ENCODE results near the gene SPINDOC. TPM values are rescaled to one million over a fixed set of nuclear protein-coding genes. Genes with fewer than 3 reads are reported as not detected.

Gene SPINDOC
- total RNA-seq, 1 experiment from 2014 or later: 49.7 TPM

DNA sequence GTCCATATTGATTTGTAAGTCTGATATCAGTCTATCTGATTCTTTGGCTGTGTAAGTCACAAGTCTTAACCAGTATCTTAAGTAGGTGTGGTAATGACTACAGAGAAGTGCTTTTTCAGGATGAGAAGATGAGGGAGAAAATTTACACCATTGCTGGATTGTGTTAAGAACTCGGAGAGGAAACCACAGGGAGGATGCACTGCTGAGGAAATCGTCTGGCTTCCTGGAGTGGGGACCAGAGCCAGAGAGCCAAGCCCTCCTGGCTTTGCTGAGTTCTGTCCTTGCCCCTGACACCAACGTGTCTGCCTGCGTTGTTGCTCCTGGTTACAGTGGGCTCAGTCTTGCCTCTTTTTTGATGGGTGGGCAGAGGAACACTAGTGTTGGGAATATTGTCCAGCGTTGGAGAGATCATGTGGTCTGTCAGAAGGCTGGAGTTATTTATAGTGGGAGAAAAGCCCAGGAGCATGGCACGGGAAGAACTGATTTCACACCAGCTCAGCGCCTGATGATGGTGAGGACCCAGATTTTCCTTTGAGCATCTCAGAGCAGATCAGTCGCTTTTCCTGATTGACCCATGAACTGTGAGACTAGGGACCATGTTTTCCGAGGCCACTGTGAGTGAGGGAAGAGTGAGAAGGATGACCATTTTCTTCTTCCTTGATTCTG, 55.3 kb downstream of the SPINDOC start:
- CTCF ChIA-PET: no interaction called here
- peaks cover 62% of the 10 kb centered on the region for H4K20me1 ChIP-seq (ENCODE audit: insufficient read depth)
- no peak for DNase-seq
- POLR2A ChIA-PET (ENCODE audit: unreplicated experiment): no interaction called here
- H3K79me2 ChIP-seq (ENCODE audit: low read depth): peaks cover 79% of the 10 kb centered on the region
- intact Hi-C loops (cut with micrococcal nuclease; ENCODE audit: unreplicated experiment): no loop called here
- BruUV-seq (replicated peaks): no TSS peak
- peak overlapping the region; percentile 59 for H3K4me2 ChIP-seq
- H3K27ac ChIP-seq: peak overlapping the region; percentile 61
- H3K36me3 ChIP-seq (ENCODE audit: low read depth): no peaks in the 10 kb centered on the region
- H3K9me3 ChIP-seq (ENCODE audit: insufficient read depth, low read depth): no peaks in the 10 kb centered on the region
- peaks cover 51% of the 10 kb centered on the region for H3F3A ChIP-seq (ENCODE audit: insufficient read depth, low read depth)
- peaks cover 82% of the 10 kb centered on the region for H3K4me1 ChIP-seq (replicated peaks; ENCODE audit: insufficient read depth)
- H2AFZ ChIP-seq: no peak overlapping the region
- no peak overlapping the region for H3K4me3 ChIP-seq
- no peaks in the 10 kb centered on the region for H3K27me3 ChIP-seq (ENCODE audit: insufficient read depth, low read depth)
- H3K9me2 ChIP-seq (ENCODE audit: insufficient read depth): no peaks in the 10 kb centered on the region
- TF ChIP-seq, protein P1, sequence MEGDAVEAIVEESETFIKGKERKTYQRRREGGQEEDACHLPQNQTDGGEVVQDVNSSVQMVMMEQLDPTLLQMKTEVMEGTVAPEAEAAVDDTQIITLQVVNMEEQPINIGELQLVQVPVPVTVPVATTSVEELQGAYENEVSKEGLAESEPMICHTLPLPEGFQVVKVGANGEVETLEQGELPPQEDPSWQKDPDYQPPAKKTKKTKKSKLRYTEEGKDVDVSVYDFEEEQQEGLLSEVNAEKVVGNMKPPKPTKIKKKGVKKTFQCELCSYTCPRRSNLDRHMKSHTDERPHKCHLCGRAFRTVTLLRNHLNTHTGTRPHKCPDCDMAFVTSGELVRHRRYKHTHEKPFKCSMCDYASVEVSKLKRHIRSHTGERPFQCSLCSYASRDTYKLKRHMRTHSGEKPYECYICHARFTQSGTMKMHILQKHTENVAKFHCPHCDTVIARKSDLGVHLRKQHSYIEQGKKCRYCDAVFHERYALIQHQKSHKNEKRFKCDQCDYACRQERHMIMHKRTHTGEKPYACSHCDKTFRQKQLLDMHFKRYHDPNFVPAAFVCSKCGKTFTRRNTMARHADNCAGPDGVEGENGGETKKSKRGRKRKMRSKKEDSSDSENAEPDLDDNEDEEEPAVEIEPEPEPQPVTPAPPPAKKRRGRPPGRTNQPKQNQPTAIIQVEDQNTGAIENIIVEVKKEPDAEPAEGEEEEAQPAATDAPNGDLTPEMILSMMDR (conservative IDR thresholded peaks at IDR 0.05): no peak
- no peak for TF ChIP-seq EZH2 (IDR thresholded peaks at IDR 0.05; ENCODE audit: low read depth)

DNA sequence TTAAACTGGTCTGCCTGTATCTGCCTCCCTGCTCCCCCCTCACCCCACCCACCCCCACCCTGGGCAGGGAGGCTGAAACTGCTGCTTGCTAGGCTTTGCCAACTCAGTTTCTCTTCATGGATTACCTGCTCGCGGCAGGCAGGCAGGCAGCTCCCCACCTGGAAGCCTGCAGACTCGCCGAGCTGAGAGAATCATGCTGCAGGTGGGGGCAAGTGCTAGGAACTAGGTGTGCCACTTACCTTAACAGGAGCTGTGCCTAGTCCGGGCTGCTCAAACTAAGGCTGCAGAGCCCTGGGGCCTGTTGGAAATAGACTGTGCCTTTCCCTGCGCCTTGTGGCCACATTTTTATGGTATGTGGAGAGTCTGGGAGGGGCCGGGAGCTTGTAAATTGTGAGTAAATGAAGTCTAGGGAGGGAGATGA, 55.9 kb downstream of the SPINDOC start:
- peaks cover 68% of the 10 kb centered on the region for H4K20me1 ChIP-seq (ENCODE audit: insufficient read depth)
- no peaks in the 10 kb centered on the region for H3K36me3 ChIP-seq (ENCODE audit: low read depth)
- no TSS peak for BruUV-seq (replicated peaks)
- peaks cover 51% of the 10 kb centered on the region for H3F3A ChIP-seq (ENCODE audit: insufficient read depth, low read depth)
- no peaks in the 10 kb centered on the region for H3K9me3 ChIP-seq (ENCODE audit: insufficient read depth, low read depth)
- H3K4me2 ChIP-seq: peak overlapping the region; percentile 59
- H3K4me1 ChIP-seq (replicated peaks; ENCODE audit: insufficient read depth): peaks cover 88% of the 10 kb centered on the region
- H3K4me3 ChIP-seq: peak overlapping the region; percentile 23; the same call in 1 of the 2 replicates
- ChIA-PET CTCF (no interaction called here), POLR2A (ENCODE audit: unreplicated experiment) (no interaction called here)
- H3K27me3 ChIP-seq (ENCODE audit: insufficient read depth, low read depth): no peaks in the 10 kb centered on the region
- no peak overlapping the region for H2AFZ ChIP-seq
- peak; percentile 53 to 66 for DNase-seq
- no peaks in the 10 kb centered on the region for H3K9me2 ChIP-seq (ENCODE audit: insufficient read depth)
- H3K79me2 ChIP-seq (ENCODE audit: low read depth): peaks cover 82% of the 10 kb centered on the region
- peak overlapping the region; percentile 61 for H3K27ac ChIP-seq
- intact Hi-C loops (cut with micrococcal nuclease; ENCODE audit: unreplicated experiment): no loop called here
- no peak for TF ChIP-seq EZH2 (IDR thresholded peaks at IDR 0.05; ENCODE audit: low read depth)
- TF ChIP-seq, protein P1 (conservative IDR thresholded peaks at IDR 0.05): no peak

DNA sequence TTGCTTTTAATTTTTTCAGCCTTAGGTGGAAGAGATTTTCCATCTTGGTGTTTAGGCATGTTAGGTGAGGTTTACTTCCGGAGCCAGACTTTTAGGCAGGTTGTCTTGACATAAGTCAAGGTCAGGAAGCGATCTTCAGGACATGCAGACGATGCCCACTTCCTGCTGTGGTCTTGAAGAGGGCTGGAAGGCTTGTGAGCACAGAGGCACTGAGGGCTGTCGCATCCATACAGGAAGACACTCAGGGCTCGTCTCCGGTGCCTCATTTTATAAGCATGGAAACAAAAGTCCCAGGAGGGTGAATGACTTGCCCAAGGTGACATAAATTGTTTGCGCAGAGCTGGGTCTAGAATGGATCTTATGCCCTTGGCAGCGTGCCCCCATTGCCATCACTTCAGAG, 56.4 kb downstream of the SPINDOC start:
- Histone ChIP-seq H3K79me2 (ENCODE audit: low read depth) (peaks cover 82% of the 10 kb centered on the region), H3K9me2 (ENCODE audit: insufficient read depth) (no peaks in the 10 kb centered on the region), H3K4me3 (peak overlapping the region; percentile 23; the same call in 1 of the 2 replicates), H3K36me3 (ENCODE audit: low read depth) (no peaks in the 10 kb centered on the region), H3K4me1 (replicated peaks; ENCODE audit: insufficient read depth) (peaks cover 88% of the 10 kb centered on the region), H4K20me1 (ENCODE audit: insufficient read depth) (peaks cover 73% of the 10 kb centered on the region), H3F3A (ENCODE audit: insufficient read depth, low read depth) (peaks cover 51% of the 10 kb centered on the region), H3K27ac (peak overlapping the region; percentile 61), H3K27me3 (ENCODE audit: insufficient read depth, low read depth) (no peaks in the 10 kb centered on the region), H3K9me3 (ENCODE audit: insufficient read depth, low read depth) (no peaks in the 10 kb centered on the region), H3K4me2 (peak overlapping the region; percentile 59), H2AFZ (no peak overlapping the region)
- ChIA-PET CTCF (no interaction called here), POLR2A (ENCODE audit: unreplicated experiment) (no interaction called here)
- DNase-seq: no peak
- intact Hi-C loops (cut with micrococcal nuclease; ENCODE audit: unreplicated experiment): loop anchor here (5.0 kb wide), 1 partner anchor 48 kb away; the partner anchor contains the start of gene RCOR2
- no peak for TF ChIP-seq EZH2 (IDR thresholded peaks at IDR 0.05; ENCODE audit: low read depth)
- TF ChIP-seq, protein P1 (conservative IDR thresholded peaks at IDR 0.05): no peak
- no TSS peak for BruUV-seq (replicated peaks)
